Prostate gland (tissue), 2 donors: ENCODE data around the gene SCN4A. TPM values are rescaled to one million over a fixed set of nuclear protein-coding genes. Genes with fewer than 3 reads are reported as not detected.

Experiments used
- DNase-seq: peaks from one replicate; pipeline ENCODE4 v3.0.0-alpha.2; 2019; ENCODE audit warnings: low spot score
- H3K27ac ChIP-seq, 2 donors: fragments of 200-600 bp; sonication (generic); 2 replicates each; pipeline ENCODE4 v1.5.1; 2017 to 2019
- H3K27me3 ChIP-seq: fragments of 200-600 bp; sonication (generic); replicated peaks from 2 replicates; pipeline ENCODE4 v1.5.1; 2019; ENCODE audit not compliant: insufficient read depth
- H3K36me3 ChIP-seq, 2 donors: fragments of 200-600 bp; sonication (generic); 1 replicate in 1 of 2; 2 replicates in 1 of 2; pipeline versions ENCODE4 v1.5.1 to v1.8.1; 2017 to 2019
- H3K4me1 ChIP-seq: fragments of 200-600 bp; sonication (generic); replicated peaks from 2 replicates; pipeline ENCODE4 v1.5.1; 2019
- H3K4me3 ChIP-seq, 2 donors: fragments of 200-600 bp; sonication (generic); 2 replicates each; pipeline ENCODE4 v1.5.1; 2017 to 2019
- H3K9me3 ChIP-seq: fragments of 200-600 bp; sonication (generic); 2 replicates; pipeline ENCODE4 v1.5.1; 2017
- CTCF ChIP-seq, 4 experiments: fragments of 200-600 bp in 2 of 4; fragments of 450-650 bp in 2 of 4; sonication (generic) in 2 of 4; IDR thresholded peaks; 1 replicate in 3 of 4; 2 replicates in 1 of 4; pipeline ENCODE4 v1.5.1; 2016 to 2019; ENCODE audit warnings: antibody characterized with exemption in 4 of 4, mild to moderate bottlenecking in 2 of 4, moderate library complexity in 2 of 4
- POLR2A ChIP-seq: fragments of 450-650 bp; IDR thresholded peaks from one replicate; pipeline ENCODE4 v1.6.1; 2016; ENCODE audit warnings: antibody characterized with exemption, mild to moderate bottlenecking
- POLR2AphosphoS5 ChIP-seq: sonication (generic); formaldehyde crosslinking; IDR thresholded peaks from one replicate; pipeline ENCODE4 v1.6.1; 2017; ENCODE audit warnings: antibody characterized with exemption
- WGBS: methylation state at CpG from one replicate; pipeline ENCODE4 v1.1.5; 2018; 5-methylcytosine and 5-hydroxymethylcytosine counted together
- intact Hi-C: fragments of 100-400 bp; cut with DNase I; formaldehyde crosslinking; loops from one replicate; pipeline ENCODE4 v1.14.2; 2022
- total RNA-seq, 2 donors: library from RNA; depleted of rRNA; stranded (reverse); fragments of >200 nt; gene quantifications; one replicate each; pipeline ENCODE4 v1.1.0, GENCODE V29; 2016

Gene SCN4A
- total RNA-seq, 2 donors from 2014 or later: 0.23 TPM

- intact Hi-C loops: no loop called here
- no peak overlapping the region for H3K4me3 ChIP-seq
- H3K36me3 ChIP-seq: no peaks in the 10 kb centered on the region
- no peak overlapping the region for H3K27ac ChIP-seq
- 67% methylated on average over 11 of the region's 11 CpGs for WGBS
- no peaks in the 10 kb centered on the region for H3K27me3 ChIP-seq
- no peaks in the 10 kb centered on the region for H3K4me1 ChIP-seq
- no peak for DNase-seq
- no peak for TF ChIP-seq POLR2AphosphoS5
- no peak for TF ChIP-seq CTCF (IDR thresholded peaks at IDR 0.05)
- no peak for TF ChIP-seq POLR2A
- no peaks in the 10 kb centered on the region for H3K9me3 ChIP-seq
Measured at GRCh38 chr17:63991611-63992010, 18.9 kb upstream of the SCN4A start.

GRCh38 chr17:63989622-63990345, 17.1 kb upstream of the SCN4A start:
- WGBS: 93% methylated on average over 21 of the region's 21 CpGs
- H3K36me3 ChIP-seq: no peaks in the 10 kb centered on the region
- no peak for DNase-seq
- H3K9me3 ChIP-seq: no peaks in the 10 kb centered on the region
- intact Hi-C loops: no loop called here
- TF ChIP-seq POLR2AphosphoS5 (no peak), POLR2A (no peak), CTCF (IDR thresholded peaks at IDR 0.05) (no peak)
- H3K4me1 ChIP-seq: no peaks in the 10 kb centered on the region
- no peak overlapping the region for H3K4me3 ChIP-seq
- H3K27ac ChIP-seq: no peak overlapping the region
- no peaks in the 10 kb centered on the region for H3K27me3 ChIP-seq

GRCh38 chr17:63988741-63989621, 16.3 kb upstream of the SCN4A start:
- Histone ChIP-seq H3K27ac (no peak overlapping the region), H3K4me3 (no peak overlapping the region), H3K27me3 (no peaks in the 10 kb centered on the region), H3K9me3 (no peaks in the 10 kb centered on the region), H3K4me1 (no peaks in the 10 kb centered on the region), H3K36me3 (no peaks in the 10 kb centered on the region)
- TF ChIP-seq POLR2A: no peak
- TF ChIP-seq CTCF (IDR thresholded peaks at IDR 0.05): no peak
- no peak for TF ChIP-seq POLR2AphosphoS5
- DNase-seq: no peak
- intact Hi-C loops: no loop called here
- WGBS: 46% methylated on average over 34 of the region's 35 CpGs

- Histone ChIP-seq H3K4me1 (no peaks in the 10 kb centered on the region), H3K4me3 (no peak overlapping the region), H3K27ac (no peak overlapping the region), H3K36me3 (no peaks in the 10 kb centered on the region), H3K9me3 (no peaks in the 10 kb centered on the region), H3K27me3 (no peaks in the 10 kb centered on the region)
- 95% methylated on average over 5 of the region's 5 CpGs for whole genome bisulfite sequencing
- TF ChIP-seq POLR2A (no peak), POLR2AphosphoS5 (no peak), CTCF (IDR thresholded peaks at IDR 0.05) (no peak)
- intact Hi-C loops: no loop called here
- no peak for DNase-seq
Measured at GRCh38 chr17:63988127-63988478, 15.4 kb upstream of the SCN4A start.
